WERI-Rb-1 (cell line): ENCODE results near the gene SCN4B.

Experiments
- DNase-seq: peaks from one replicate; pipeline ENCODE4 v3.0.0-alpha.2; 2020
- H3K27ac ChIP-seq: fragments of 250-450 bp; sonication (Bioruptor Pico); 2 replicates; pipeline ENCODE4 v1.5.1; 2020; ENCODE audit warnings: mild to moderate bottlenecking, moderate library complexity
- H3K27me3 ChIP-seq: fragments of 250-450 bp; sonication (Bioruptor Pico); 2 replicates; pipeline ENCODE4 v1.5.1; 2021; ENCODE audit warnings: mild to moderate bottlenecking, low read depth, moderate library complexity; ENCODE audit not compliant: insufficient read depth, severe bottlenecking
- H3K36me3 ChIP-seq: fragments of 250-450 bp; sonication (Bioruptor Pico); 2 replicates; pipeline ENCODE4 v1.5.1; 2020; ENCODE audit warnings: mild to moderate bottlenecking, moderate library complexity
- H3K4me3 ChIP-seq: 2 replicates; pipeline ENCODE4 v1.5.1; 2011; ENCODE audit warnings: low read depth, mild to moderate bottlenecking, control low read depth, low read length
- H3K9me3 ChIP-seq: fragments of 250-450 bp; sonication (Bioruptor Pico); 2 replicates; pipeline ENCODE4 v1.5.1; 2021; ENCODE audit warnings: mild to moderate bottlenecking, moderate library complexity; ENCODE audit not compliant: severe bottlenecking
- TF ChIP-seq, protein P1 (sequence below): IDR thresholded peaks from 2 replicates; pipeline ENCODE4 v1.5.1; 2011; ENCODE audit warnings: low read depth, mild to moderate bottlenecking, control low read depth, inconsistent platforms, low read length

SCN4B gene

DNA sequence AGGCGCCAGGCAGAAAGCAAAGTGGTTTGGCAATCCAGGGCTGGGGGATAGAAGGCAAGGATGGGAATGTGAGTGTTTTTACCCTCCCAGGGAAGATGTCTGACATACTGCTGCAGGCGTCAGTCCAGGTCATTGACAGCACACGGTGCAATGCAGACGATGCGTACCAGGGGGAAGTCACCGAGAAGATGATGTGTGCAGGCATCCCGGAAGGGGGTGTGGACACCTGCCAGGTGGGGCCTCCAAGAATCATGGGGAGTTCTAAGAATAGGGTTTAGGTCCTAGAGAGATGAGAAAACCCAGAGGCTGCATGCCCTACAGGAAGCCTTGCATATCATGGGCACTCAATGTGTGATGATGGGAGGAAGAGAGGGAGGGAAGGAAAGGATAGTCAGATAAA is 37.6 kb downstream of the SCN4B start:
- Histone ChIP-seq H3K27ac (no peak overlapping the region), H3K36me3 (no peaks in the 10 kb centered on the region), H3K27me3 (no peaks in the 10 kb centered on the region), H3K9me3 (peaks cover 1% of the 10 kb centered on the region), H3K4me3 (no peak overlapping the region)
- TF ChIP-seq, protein P1, sequence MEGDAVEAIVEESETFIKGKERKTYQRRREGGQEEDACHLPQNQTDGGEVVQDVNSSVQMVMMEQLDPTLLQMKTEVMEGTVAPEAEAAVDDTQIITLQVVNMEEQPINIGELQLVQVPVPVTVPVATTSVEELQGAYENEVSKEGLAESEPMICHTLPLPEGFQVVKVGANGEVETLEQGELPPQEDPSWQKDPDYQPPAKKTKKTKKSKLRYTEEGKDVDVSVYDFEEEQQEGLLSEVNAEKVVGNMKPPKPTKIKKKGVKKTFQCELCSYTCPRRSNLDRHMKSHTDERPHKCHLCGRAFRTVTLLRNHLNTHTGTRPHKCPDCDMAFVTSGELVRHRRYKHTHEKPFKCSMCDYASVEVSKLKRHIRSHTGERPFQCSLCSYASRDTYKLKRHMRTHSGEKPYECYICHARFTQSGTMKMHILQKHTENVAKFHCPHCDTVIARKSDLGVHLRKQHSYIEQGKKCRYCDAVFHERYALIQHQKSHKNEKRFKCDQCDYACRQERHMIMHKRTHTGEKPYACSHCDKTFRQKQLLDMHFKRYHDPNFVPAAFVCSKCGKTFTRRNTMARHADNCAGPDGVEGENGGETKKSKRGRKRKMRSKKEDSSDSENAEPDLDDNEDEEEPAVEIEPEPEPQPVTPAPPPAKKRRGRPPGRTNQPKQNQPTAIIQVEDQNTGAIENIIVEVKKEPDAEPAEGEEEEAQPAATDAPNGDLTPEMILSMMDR = no peak
- DNase-seq = no peak

GRCh38 chr11:118114266-118114665 is 38.4 kb downstream of the SCN4B start:
- TF ChIP-seq, protein P1 = no peak
- Histone ChIP-seq H3K4me3 (no peak overlapping the region), H3K27me3 (no peaks in the 10 kb centered on the region), H3K27ac (no peak overlapping the region), H3K36me3 (no peaks in the 10 kb centered on the region), H3K9me3 (no peaks in the 10 kb centered on the region)
- DNase-seq = no peak

GRCh38 chr11:118112711-118113430 is 39.8 kb downstream of the SCN4B start:
- Histone ChIP-seq H3K36me3 (no peaks in the 10 kb centered on the region), H3K27me3 (no peaks in the 10 kb centered on the region), H3K27ac (no peak overlapping the region), H3K9me3 (no peaks in the 10 kb centered on the region), H3K4me3 (no peak overlapping the region)
- DNase-seq = no peak
- TF ChIP-seq, protein P1 = no peak

- no peaks in the 10 kb centered on the region for H3K36me3 ChIP-seq
- DNase-seq = no peak
- no peaks in the 10 kb centered on the region for H3K27me3 ChIP-seq
- H3K4me3 ChIP-seq = no peak overlapping the region
- no peak overlapping the region for H3K27ac ChIP-seq
- no peaks in the 10 kb centered on the region for H3K9me3 ChIP-seq
- TF ChIP-seq, protein P1 = no peak
Observed at GRCh38 chr11:118111744-118112035, 40.9 kb downstream of the SCN4B start.

DNA sequence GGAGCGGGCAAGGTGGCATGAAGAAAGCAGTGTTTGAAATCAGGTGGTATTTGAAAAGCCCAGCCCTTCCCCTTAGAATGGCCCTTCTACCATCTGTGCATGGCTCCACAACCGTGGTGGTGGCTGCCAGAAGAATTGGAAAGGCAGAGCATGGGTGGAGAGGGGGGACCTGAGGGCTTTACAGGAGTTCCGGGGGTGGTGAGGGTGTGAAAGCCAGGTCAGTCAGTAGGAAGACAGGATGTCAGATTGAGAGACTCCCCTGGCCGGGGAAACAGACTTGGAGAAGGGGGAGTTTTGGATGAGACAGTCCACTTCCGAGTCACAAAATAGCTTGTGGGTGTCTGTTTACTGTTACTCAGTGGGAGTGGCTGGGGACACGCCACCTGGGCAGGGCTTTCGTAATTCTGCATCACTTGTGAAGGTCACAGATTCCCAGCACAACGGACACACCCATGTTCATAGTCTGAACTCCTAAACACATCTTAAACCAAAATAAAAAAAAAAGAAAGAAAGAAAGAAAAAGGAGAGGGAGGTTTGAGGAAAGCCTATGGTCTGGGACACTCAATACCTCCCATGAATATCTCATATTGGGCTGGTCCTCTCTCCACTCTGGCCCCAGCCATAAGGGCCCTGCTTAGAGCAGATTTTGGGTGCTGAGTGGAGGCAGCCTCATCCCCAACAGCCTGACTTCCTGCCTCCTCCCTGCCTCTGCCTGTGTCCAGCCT is 41.4 kb downstream of the SCN4B start:
- TF ChIP-seq, protein P1 = no peak
- no peaks in the 10 kb centered on the region for H3K36me3 ChIP-seq
- H3K4me3 ChIP-seq = no peak overlapping the region
- no peaks in the 10 kb centered on the region for H3K9me3 ChIP-seq
- no peaks in the 10 kb centered on the region for H3K27me3 ChIP-seq
- no peak overlapping the region for H3K27ac ChIP-seq
- DNase-seq = no peak
